ENCODE data around the gene SIL1.
"Not testable (repeated sequence)": the region's sequence is repeated elsewhere in the genome, so short reads cannot be mapped to it uniquely, and the experiment has no call there.

The SIL1 gene

DNA sequence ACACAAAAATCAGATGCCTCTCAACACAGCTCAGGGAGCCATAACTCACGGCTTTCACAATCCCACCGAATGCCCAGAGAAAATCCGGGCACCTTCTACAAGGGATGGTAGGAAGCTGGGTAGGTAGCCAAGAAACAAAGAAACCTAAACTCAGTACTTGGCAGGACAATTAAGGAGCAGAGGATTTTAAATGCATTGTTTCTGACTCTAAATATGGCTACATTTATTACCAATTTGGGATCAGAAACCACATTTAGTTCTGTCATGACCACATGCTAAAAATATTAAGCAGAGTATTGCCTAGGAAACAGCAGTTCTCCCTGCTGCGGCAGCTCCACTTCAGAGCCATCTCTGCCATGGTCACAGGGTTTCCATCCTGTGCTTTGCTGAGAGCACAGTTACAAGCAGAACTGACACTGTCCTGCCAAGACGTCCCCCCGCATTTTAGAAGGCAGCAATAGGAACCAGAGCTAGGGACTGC is 57.5 kb downstream of the SIL1 start:
- no peak for DNase-seq (ENCODE audit: low read depth in 2 of 2)

DNA sequence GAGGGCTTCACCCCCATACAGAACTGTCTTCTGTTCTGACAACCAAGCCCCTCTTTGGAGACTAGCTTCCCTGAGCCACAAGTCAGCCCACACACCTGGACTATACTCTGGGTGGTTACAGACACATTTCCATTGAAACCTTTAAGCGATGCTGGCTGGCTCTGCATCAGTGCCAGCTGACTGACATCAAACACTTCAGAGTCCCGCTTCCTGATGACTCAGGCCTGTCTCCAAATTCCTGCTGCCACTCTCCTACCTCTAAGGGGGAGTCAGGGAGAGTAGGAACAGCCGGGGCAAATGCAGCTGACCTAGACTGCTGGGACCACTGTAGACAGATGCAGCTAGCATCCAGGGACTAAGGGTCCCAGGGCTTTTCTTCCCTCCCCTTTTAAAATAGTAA is 59.4 kb downstream of the SIL1 start:
- DNase-seq (ENCODE audit: low read depth in 2 of 2), result no peak

DNA sequence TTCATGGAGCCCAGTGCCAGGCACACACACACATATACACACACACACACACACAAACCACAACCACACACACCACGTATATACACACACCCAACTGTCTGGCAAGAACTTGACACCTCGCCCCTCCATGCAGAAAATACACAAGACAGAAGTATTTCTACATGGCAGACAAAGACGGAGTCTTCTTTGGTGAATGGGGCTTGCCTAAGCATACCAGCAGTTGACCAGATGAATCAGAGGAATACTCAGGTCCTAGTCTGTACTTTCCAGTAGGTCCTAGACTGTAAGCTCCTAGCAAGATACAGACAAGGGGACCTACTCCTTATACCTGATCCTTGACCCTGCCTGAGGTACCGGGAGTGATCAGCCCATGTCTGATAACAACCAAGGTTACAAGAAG is 60.1 kb downstream of the SIL1 start:
- no peak for DNase-seq (ENCODE audit: low read depth in 2 of 2)

DNA sequence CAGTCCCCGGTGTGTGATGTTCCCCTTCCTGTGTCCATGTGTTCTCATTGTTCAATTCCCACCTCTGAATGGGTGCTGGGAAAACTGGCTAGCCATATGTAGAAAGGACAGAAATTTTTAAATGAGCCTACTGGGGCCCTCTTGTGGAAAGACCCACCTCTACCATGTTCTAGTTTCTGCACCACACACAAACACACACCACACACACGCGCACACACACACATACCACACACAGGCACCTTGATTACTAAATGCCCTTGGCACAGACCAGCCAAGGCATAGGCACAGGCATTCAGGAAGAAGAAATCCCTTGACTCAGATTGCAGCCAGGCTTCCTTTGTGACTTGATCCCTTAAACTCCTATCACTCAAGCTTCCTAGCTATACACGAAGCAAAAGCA is 60.5 kb downstream of the SIL1 start:
- DNase-seq (ENCODE audit: low read depth in 2 of 2), result no peak

DNA sequence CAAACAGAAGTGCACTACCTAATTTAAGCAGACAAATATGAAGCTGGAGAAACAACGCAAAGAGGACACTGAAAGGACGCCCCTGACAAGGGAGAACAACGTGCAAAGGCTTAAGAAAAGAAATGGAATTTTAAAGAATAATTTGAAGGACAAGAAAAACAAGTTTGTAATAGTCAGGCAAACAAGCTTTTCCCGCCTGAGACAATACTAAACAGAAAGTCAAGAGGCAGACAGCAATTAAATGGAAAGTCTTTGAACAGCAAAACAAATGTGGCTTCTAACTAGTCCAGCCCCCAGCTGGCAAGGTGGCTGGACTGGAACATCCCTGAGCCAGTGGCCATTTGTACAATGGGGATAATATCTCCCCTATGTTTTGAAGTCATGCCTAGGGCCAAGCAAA is 63.3 kb downstream of the SIL1 start:
- DNase-seq (ENCODE audit: low read depth in 2 of 2), result no peak

DNA sequence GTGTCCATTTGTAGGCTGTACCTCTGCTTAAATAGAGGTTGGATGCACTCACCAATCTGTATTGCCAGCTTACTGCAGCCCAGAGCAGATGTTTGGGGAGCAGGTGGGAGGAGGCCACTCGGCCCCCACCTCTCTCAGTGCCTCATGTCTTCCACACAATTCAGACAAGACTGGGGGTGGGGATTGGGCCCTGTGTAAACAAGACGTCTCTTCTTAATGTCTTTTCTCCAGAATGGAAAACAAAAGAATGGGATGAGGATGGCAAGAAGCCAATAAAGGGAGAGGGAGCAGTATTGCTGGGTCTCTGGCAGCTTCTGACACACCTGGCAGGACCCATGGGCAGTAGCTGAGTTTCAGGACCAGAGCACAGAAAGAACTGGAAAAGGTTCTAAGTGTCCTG is 64.9 kb downstream of the SIL1 start:
- DNase-seq (ENCODE audit: low read depth in 2 of 2), result no peak

DNA sequence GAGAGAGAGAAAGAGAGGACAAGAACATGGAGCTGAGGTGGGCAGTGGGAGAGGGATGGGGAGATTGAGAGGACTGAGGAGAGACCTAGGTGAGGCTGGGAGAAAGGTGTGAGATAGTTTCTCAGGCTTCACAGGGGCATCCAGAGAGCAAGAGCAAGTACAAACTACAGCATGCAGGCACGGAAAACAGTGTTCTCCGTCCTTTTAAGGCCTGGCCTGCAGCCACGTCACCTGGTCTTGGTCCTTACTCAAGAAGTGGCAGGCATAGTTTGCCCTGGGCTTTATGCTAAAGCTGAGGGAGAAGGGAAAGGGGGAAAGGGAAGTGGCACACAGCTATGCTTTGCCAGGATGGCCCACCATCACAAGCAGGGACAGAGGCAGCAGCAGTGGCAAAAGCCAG is 65.7 kb downstream of the SIL1 start:
- no peak for DNase-seq (ENCODE audit: low read depth in 2 of 2)

DNA sequence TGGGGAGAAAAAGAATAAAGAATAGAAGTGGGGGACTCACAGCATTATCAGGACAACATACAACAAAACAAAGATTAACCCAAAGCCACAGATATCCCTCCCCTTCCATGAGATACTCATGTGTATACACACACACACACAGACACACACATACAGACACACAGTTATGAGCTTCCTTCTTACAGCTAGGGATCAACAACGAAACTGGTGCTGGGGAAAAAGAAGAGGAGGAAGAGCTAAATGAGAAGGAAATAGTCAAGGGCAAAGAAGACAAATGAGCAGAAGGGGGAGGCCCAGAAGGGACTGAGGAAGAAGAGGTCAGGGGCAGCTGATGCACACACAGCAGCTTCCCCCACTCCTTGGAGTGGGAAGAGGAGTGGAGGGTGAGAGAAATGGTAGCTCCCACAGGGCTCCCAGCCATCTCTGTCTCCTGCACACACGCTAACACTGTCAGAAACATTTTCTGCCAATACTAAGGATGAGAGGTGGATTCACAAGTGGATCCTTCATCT is 66.2 kb downstream of the SIL1 start:
- DNase-seq (ENCODE audit: low read depth in 2 of 2), result no peak

DNA sequence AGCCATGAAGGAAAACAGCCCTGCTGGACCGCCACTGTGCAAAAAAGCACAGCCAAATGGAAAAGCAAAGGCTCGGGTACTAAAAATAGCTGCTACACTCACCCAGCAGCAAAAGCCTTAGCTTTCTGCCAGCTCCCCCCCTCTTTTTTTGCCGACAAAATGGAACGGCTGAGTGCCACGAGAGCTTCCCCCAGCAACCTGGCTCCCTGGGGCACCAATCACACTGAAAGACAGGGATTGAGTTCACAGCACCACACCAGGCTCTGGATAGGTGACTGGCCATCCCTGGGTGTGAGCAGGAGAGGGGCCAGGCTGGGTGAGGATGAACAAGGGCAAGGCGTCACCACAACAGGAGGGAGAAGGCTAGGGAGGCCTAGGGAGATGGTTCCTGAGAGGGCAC is 66.7 kb downstream of the SIL1 start:
- DNase-seq (ENCODE audit: low read depth in 2 of 2), result no peak

DNA sequence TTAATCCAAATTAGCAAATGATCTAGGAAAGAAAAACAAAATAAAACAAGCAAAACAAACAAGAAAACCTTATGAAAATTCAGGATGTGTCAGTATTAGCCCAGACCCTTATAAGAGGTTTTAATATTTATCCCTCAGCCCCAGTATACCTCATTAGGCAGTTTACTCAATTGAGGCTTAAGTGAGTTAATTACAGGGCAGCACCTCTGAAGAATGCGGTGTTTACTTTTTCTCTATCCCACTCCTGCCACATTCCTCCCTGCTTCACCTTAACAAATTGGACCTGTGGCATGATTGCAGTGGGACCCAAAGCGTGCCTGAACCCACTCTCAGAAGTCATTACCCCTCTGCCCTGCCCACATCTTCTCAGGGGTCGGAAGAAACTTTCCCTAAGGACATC is 67.1 kb downstream of the SIL1 start:
- DNase-seq (ENCODE audit: low read depth in 2 of 2), result no peak

DNA sequence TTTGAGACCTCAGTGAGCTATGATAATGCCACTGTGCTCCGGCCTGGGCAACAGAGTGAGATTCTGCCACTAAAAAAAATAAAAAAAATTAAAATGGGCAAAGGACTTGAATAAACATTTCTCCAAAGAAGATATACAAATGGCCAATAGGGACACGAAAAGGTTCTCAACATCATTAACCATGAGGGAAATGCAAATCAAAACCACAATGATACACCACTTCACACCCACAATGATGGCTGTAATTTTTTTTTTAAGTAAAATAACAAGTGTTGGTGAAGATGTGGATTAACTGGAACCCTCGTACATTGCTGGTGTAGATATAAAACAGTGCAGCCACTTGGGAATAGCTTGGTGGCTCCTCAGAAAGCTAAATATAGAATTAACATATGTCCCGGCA is 68.0 kb downstream of the SIL1 start:
- no peak for DNase-seq (ENCODE audit: low read depth in 2 of 2)

DNA sequence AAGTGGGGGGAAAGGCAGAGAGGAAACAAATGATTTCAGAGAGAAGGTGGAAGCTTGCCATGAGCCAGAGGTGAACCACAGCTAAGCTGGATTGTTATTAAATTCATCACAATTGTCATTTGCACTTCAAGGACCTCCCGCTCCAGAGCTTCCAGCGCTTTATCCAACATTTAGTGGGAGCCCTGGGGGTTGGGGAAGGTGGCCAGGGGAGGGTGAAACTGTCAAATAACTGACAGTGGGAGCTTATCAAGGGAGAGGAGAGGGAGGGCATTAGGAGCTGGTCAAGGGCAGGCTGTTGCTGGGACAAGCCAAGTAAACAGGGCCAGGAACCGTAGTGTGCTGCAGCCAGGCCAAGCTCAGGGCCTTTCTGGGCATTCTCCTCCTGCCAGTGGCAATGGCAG is 71.5 kb downstream of the SIL1 start:
- no peak for DNase-seq (ENCODE audit: low read depth in 2 of 2)

DNA sequence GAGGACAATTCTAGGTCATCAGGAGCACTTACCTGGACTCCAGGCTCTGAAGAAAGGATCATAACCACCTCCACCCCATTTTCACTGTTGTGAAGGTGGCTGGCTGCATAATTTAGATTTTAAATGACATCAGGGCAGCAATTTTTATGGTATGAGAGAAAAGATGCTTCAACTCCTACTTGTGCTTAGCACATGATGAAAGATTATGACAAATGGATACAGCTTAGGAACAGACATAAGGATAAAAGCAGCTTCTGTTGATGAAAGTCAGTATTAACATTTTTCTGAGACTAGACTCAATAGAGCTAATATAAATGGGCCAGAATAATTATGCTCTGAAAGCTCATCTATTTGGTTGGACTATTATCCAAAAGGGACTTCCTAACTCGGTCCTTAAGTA is 72.2 kb downstream of the SIL1 start:
- DNase-seq (ENCODE audit: low read depth in 2 of 2), result no peak

DNA sequence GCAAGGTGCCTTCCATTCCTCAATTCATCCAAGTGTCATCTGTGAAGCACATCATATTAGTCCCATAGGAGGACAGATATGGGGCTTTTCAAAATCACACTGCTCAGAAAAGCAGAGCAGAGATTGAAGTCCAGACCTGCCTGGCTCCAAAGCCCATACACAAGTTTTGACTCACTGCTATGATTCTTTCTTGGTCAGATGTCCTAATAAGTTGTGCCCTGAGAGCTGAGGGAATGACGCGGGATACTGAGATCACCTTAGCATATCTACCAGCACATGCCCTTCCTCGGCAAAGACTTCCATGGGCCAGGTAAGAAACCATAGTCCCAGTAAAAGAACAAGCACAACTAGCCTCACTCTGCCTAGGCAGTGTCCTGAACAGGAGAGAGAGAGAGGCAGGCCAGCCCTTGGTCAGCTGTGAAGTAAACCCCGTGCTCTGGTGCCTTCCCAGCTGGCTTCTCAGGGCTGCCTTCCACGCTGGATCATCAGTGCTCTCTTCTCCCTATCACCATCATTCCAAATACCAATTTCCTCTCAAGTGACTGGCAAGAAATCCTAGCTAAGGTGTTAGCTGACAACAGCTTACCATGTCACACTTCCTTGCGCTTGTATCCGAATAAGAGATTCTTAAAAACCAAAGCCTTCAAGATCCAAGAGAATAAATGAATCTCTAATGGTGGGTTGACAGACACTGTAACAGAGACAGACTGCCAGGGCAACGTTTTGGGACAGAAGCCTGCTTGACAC is 73.2 kb downstream of the SIL1 start:
- DNase-seq (ENCODE audit: low read depth in 2 of 2), result no peak

DNA sequence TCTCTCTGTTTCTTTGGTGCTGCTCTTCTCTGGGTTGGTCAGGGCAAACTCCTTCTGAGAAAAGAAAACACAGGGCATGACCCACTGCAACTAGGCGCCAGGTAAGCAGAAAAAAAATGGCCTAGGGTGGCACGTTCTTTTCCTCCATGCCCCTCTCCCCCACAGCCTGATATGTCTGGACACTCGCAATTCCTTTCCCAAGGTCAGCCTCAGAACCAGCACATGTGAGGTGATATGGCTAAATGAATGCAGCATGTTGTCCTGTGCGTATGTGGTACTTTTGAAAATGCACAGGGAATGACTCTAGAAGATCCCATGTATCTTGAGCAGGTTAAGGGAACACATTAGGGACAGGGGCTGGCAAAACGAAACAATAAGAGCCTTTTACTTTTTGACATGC is 77.0 kb downstream of the SIL1 start:
- no peak for DNase-seq (ENCODE audit: low read depth in 2 of 2)

DNA sequence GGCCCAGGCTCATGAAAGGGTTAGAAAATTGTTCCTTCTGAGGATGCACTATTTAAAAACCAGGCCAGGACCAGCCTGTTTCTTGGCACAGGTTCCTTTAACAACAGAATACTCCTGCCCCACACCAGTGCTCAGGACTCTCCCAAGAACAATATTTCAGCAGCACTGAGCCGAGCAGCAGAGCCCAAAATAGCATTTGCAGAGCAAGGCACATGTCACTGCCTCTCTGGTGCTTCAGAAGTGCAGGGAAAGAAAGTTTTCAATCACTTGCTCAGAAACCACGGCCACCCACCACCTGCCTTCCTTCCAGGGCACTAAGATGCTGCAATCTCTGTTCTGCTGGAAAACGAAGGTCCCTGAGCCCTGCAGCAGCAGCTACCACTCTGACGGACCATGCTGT is 77.6 kb downstream of the SIL1 start:
- no peak for DNase-seq (ENCODE audit: low read depth in 2 of 2)

DNA sequence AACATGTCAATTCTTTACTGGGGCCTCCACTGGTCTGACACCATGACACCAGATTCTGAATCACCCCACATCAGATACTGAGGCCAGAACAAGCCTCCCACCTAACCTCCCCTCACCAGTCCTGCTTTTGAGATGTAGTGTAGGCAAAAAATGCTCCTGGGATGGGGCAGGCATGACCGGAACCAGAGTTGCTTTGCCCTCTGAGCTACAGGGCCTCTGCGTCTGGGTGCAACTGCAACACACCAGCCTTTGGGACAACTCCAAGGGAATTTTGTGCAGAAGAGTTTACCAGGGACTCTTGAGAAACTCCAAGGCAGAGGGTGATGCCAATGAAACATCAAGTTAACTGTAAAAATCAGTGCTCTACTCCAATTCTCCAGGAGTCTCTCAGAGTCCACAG is 79.4 kb downstream of the SIL1 start:
- DNase-seq (ENCODE audit: low read depth in 2 of 2), result no peak

DNA sequence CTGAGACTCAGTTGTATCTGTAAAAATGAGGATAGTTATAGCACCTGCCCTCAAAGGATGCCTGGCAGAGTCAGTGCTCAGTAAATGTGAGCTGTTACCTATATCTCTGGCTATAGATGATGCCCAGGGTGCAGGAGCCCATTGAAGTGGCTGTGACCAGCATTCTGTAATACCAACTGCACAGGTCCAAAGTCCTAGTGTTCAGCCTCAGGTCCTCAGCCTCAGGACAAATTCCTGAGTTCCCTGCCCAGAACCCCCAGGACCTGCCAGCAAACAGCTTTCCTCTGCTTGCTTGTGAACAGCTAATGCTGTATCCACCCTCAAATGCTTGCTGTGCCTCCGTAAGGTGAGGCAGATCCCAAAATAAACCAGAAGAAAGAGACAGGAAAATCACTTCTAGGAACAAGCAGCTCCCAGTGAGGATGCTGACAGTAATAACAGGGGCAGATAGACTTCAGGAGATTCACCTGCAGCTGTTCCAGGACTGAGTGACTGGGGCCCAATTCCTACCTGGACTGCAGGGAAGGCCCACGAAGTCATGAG is 80.8 kb downstream of the SIL1 start:
- no peak for DNase-seq (ENCODE audit: low read depth in 2 of 2)

DNA sequence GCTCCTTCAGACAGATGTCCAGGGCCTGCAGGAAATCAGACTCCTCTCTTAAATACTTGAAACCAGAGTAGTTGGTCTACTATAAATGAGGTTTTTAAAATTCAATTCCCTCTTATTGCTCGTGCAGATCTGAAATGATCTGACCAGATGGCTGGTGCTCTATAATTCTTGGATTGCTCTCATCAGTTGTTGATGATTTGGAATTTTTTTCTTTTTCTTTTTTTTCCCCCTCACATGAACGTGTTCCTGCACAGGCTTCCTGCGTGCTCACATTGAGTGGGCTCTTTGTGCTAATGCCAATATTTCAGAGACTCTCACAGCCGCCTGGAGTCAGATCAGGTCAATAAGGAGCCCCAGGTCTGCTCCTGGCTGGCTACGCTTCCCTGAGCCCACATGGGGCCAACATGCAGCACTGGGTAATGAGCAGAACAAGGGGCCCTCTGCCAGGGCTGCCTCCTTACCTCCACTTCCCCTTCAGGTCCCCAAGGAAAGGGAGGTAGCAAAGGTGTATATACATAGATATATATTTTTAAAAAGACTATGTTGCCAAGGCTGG is 82.0 kb downstream of the SIL1 start:
- DNase-seq (ENCODE audit: low read depth in 2 of 2), result no peak

DNA sequence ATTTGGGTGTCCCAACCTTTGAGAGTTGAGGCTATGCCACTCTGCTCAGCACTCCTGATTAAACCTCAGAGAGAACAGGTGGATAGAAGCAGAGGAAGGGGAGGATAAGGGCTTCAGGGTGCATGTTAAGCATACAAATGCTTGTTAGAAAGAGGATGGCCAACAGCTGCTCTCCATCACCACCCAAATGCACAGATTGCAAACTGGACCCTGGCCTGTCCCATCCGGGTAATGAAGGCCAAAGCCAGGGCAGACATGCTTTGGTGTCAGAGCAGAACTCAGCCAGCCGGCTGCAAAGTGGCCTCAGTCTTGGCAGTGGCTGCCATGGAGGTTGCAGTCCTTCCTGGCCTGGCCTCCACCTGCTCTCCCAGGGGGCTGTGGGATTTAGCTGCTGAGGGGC is 84.3 kb downstream of the SIL1 start:
- DNase-seq (ENCODE audit: low read depth in 2 of 2), result no peak

DNA sequence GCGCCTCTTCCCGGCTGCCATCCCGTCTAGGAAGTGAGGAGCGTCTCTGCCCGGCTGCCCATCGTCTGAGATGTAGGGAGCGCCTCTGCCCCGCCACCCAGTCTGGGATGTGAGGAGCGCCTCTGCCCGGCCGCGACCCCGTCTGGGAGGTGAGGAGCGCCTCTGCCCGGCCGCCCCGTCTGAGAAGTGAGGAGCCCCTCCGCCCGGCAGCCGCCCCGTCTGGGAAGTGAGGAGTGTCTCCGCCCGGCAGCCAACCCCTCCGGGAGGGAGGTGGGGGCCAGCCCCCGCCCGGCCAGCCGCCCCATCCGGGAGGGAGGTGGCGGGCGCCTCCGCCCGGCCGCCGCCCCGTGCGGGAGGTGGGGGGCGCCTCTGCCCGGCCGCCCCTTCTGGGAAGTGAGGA is 85.8 kb downstream of the SIL1 start:
- not testable (repeated sequence) for DNase-seq (ENCODE audit: low read depth in 2 of 2)

DNA sequence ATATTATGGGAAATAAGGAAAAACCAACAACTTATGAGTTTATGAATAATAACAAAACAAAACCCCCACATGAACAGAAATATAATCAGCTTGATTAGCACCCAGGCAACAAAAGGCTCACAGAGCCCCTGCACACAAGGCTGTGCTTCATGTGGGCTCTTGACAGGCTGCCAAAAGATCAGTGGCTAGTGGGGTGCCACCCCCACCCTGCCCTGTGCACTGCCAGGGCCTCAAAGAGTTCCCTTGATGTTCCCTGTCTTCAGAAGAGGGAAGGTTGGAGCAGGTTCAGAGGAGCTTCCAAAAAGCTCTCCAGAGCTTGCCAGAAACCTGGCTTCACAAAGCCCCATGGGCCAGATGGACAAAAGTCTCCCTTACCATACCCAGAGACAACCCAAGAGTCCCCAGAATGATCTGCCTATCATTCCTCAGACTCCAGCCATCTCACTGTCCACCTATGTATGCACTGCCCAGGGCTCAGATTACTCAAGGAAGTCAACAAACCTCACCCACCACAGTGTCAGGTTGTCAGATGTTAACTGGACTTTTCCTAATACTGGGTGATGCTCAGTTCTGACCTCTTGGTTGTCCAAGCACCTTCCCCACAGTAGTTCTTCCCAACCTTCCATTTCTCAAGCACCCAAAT is 87.5 kb downstream of the SIL1 start:
- no peak for DNase-seq (ENCODE audit: low read depth in 2 of 2)
